ENCODE measurements around the gene DDX18. TPM values are rescaled to one million over a fixed set of nuclear protein-coding genes. Genes with fewer than 3 reads are reported as not detected.

Gene DDX18
- total RNA-seq, result 25.1 and 32.1 TPM in 2 replicates

GRCh38 chr2:117814417-117815264 lies at the start of gene DDX18:
DDX18 (plus strand) TSS chr2:117814691; CDS start chr2:117814778, 87 bp downstream.

Other genes with a start within 250 kb of the DDX18 start
- gene CCDC93, start 199.4 kb downstream of the DDX18 start, total RNA-seq, result 5.9 TPM in 2 replicates

Data from bronchus fibroblast of lung (primary cell).